ENCODE results near the gene COG7. TPM values are rescaled to one million over a fixed set of nuclear protein-coding genes. Genes with fewer than 3 reads are reported as not detected.

The COG7 gene
- total RNA-seq, 1 experiment from 2014 or later = 17.9 TPM

DNA sequence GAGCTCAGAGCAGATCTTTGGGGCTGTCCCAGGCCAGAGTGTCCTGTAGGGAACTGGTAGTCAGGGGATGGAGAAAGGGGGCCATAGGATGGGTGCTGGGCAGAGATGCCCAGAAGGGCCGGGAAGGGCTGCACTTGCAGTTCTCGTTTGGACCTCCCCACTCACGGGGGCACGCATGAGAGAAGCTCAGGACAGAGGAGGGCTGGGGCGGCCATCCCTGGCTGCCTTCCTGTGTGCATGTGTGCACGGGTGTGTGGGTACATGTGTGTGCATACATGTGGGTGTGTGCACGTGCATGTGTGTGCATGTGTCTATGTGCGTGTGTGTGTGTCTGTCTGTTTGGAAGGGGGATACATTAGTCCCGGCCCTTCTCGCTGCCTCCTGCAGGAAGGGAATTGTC lies 73.3 kb downstream of the COG7 start:
- no peak overlapping the region for H3K27ac Mint-ChIP-seq
- H3K27me3 Mint-ChIP-seq (ENCODE audit: low read depth) = no peaks in the 10 kb centered on the region; the same call in 1 of the 2 replicates
- Histone ChIP-seq H4K91ac (ENCODE audit: insufficient read length, low read depth, low read length) (no peak overlapping the region), H3K4me2 (ENCODE audit: insufficient read depth, insufficient read length, low read length) (no peak overlapping the region), H3K23ac (ENCODE audit: insufficient read length, low read depth, low read length) (no peak overlapping the region), H2BK20ac (ENCODE audit: low read depth, low read length, poor library complexity, severe bottlenecking) (no peak overlapping the region), H4K20me1 (ENCODE audit: control insufficient read depth, insufficient read depth, insufficient read length) (no peaks in the 10 kb centered on the region), H4K5ac (ENCODE audit: insufficient read length, low read depth, low read length) (no peak overlapping the region), H2BK5ac (ENCODE audit: insufficient read length, low read length) (no peak overlapping the region), H3K14ac (ENCODE audit: insufficient read depth, low read length) (no peak overlapping the region), H3K4me1 (ENCODE audit: insufficient read depth, low read length) (no peaks in the 10 kb centered on the region; the same call in 1 of the 2 replicates), H2BK12ac (ENCODE audit: insufficient read length, low read depth, low read length) (no peak overlapping the region), H3K79me1 (ENCODE audit: insufficient read depth, low read depth, low read length, poor library complexity, severe bottlenecking) (no peaks in the 10 kb centered on the region), H3T11ph (ENCODE audit: low read length) (no peak overlapping the region), H3K56ac (ENCODE audit: insufficient read length, low read depth, low read length) (no peak overlapping the region), H2BK120ac (ENCODE audit: low read depth, low read length, poor library complexity, severe bottlenecking) (no peak overlapping the region), H2AFZ (ENCODE audit: low read length) (no peak overlapping the region), H3K9ac (ENCODE audit: extremely low read depth, insufficient read length, low read length) (no peak overlapping the region), H2AK5ac (ENCODE audit: insufficient read length, low read length) (no peak overlapping the region), H4K8ac (replicated peaks; ENCODE audit: insufficient read length, low read depth, low read length) (no peak overlapping the region), H3K79me2 (ENCODE audit: insufficient read depth, low read length) (no peaks in the 10 kb centered on the region), H3K9me3 (ENCODE audit: control insufficient read depth, low read depth, low read length) (no peaks in the 10 kb centered on the region), H3K27ac (ENCODE audit: insufficient read length, low read depth, low read length) (no peak overlapping the region), H3K4ac (ENCODE audit: low read depth, low read length) (no peak overlapping the region), H2BK15ac (ENCODE audit: low read depth, low read length) (no peak overlapping the region), H3K18ac (ENCODE audit: insufficient read length, low read depth, low read length) (no peak overlapping the region), H3K27me3 (ENCODE audit: insufficient read depth, low read length) (no peaks in the 10 kb centered on the region), H3K23me2 (ENCODE audit: insufficient read length, low read depth, low read length, poor library complexity, severe bottlenecking) (no peaks in the 10 kb centered on the region)
- no peak overlapping the region for H3K4me3 Mint-ChIP-seq
- H3K36me3 Mint-ChIP-seq (ENCODE audit: insufficient read depth in 1 of 3, low read depth in 3 of 3) = no peaks in the 10 kb centered on the region; a peak in 1 of 7 replicates
- no CpG with 5 or more reads among the region's 10 CpGs for whole genome bisulfite sequencing (ENCODE audit: extremely low coverage, insufficient read length, low lambda C conversion rate)
- DNase-seq = no peak
- no peaks in the 10 kb centered on the region for H3K9me3 Mint-ChIP-seq
- H3K4me1 Mint-ChIP-seq = peaks cover 18 to 23% of the 10 kb centered on the region in 2 experiments
- no peak for TF ChIP-seq CTCF (conservative IDR thresholded peaks at IDR 0.05)

All from H9 (cell line).